CD4-positive, alpha-beta T cell treated with Interleukin-15 for 4 hours (primary cell): Measurements from ENCODE around the gene C11orf21.

Experiments used
- DNase-seq: peaks from one replicate; pipeline ENCODE4 v3.0.0-alpha.2; 2020; ENCODE audit warnings: low spot score

C11orf21 gene

DNA sequence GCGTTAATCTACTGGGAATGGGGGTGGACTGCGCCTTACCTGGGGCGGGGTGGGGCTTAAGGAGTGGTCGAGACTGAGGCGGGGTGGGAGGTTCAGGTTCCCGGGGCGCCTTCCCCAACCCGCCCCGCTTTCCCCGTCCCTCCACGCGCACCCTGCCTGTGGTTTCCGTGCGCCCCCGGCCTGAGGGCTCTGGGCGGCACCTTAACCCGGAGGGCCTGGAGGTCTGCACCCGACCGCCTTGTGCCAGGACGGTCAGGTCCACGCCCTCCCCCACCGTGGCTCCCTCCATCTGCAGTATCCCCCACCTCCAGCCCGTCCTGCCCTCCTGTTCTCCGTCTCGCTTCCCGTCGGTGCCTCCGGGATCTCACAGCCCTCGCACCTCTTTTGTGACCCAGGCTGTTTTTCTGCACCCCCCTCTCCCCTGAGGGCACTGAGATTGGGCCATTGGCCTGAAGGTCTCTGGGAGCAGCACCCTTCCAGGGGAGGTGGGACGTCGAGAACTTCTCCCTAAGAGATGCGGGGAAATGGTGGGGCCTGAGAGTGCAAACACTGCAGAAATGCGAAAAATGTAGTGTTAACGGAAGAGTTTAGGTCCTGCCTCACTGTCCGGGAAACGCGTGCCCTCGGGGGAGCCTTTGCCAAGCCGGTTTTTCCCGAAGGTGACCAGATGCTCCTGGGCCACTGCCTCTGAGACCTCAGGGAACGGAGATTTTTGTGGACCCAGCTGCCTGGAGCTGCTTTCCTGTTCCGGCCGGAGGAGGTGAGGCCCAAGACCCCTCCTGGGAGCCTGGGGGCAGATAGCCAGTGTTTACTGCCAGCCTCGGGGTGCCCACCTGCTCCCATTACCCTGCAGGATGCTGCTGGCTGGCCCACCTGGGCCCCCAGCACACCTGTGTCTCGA, 30.1 kb downstream of the C11orf21 start:
- no peak for DNase-seq

DNA sequence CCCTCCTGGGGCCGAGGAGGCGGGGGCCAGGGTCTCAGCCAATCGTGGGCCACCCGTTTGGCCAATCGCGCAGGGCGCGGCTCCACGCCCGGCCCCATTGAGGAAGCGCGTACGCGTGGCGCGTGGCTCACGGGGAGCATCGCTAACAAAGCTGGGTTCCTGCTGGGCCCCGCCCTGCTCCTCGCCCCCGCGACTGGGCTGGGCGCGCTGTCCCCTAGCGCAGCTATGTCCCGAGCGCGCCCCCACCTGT, 30.7 kb downstream of the C11orf21 start:
- DNase-seq, result peak; percentile 40

DNA sequence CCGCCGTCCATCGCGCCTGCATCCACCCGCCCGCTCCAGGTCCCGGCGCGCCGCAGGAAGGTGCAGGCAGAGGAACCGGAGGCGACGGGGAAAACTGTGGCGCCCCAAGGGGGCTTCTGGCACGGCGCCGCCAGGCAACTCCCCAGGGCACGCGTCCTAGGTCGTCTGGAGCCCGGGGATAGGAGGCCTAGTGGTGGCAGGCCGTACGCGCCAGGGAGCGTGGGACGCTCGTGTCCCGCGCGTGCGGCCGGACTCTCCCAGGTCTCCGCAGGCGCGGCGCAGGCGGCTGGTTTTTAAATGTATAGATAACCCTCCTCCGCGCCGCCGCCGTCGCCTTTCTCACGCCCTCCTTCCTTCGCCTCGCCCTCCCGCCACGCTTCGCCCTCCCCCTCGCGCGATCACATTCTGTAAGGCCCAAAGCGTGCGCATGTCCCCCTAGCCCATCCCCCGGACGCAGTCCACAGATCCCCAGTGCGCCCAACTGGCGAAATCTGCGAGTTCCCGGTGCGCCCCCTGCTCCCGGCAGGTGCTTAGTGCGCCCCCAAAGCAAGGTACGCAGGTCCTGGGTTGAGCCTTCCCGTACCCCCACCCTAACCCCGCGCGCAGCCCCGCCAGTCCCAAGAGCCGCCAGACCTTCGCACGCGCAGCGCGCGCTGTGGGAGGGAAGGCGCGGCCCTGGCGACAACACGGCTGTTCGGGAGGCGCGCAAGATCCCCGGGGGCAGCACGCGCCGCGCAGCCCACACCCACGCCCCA, 31.2 kb downstream of the C11orf21 start, which contains the start of gene ASCL2:
TSS of gene ASCL2 (minus strand) at position 267 of the 755 bp plus-strand sequence. CDS start at position 11, 256 bp downstream.
- no peak for DNase-seq

DNA sequence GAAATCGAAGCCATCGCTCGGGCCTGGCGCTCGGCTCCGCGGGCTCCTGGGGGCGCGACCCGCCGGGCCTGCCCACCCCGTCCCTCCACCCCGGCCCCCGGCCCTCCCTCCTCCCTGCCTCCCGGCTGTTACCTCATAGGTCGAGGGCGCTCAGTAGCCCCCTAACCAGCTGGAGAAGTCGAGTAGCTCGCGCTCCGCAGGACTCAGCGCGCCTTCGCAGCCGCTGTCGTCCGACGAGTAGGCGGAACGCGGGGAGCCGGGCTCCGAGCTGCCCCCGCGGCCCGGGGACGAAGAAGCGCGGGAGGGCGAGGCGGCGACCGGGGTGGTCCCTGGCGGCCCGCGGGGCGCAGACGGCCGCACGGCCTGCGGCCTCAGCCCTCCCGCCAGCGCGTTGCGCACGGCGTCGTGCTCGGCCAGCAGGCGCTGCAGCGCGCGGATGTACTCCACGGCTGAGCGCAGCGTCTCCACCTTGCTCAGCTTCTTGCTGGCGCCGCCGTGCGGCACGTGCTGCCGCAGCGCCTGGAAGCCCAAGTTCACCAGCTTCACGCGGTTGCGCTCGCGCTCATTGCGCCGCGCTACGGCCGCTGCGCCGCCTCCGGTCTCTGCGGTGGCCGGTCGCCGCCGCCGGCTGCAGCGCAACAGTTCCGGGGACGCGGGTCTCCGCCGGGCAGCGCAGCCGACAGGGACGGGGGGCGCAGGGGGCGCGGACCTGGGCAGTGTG, 32.0 kb downstream of the C11orf21 start:
- peak; percentile 31 for DNase-seq

DNA sequence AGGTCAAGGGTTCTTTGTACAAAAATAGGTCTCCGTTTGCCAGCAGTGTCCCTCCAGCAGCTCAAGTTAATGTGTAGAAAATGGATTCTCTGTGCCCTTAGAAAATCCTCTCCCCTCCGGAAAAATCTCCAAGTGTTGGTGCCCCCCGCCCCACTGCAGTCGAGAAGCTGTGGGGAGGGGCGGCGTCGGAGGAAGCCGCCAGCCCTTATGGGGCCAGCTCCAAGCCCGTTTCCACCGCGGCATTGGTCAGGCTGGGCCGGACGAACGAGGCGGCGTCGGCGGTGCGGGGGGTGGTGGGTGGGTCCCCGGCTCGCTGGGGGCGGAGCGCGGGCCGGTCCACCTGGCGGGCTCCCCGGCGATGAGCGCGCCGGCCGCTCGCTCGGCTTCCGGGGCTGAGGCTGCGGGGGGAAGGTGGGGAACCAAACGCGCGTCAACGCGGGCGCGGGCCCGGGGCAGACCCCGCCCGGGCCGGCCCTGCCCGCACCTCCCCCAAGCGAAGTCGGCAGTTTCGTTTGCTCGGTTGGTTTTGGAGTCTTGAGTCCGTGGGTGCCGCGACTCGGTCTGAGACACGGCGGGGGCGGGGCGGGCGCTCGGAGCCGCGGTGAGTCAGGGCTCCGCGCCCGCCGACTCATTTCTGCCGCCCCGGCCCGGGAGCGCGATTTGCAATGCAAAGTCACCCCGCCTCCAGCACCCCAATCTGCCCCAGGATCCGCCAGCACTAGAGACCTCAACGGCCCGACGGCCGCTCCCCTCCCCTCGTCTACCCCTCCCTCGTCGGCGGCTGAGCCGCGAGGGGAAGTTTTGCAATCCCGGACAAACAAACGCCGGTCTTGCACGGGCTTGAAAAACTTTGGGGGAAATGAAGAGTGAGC, 32.8 kb downstream of the C11orf21 start:
- peak; percentile 50 for DNase-seq

DNA sequence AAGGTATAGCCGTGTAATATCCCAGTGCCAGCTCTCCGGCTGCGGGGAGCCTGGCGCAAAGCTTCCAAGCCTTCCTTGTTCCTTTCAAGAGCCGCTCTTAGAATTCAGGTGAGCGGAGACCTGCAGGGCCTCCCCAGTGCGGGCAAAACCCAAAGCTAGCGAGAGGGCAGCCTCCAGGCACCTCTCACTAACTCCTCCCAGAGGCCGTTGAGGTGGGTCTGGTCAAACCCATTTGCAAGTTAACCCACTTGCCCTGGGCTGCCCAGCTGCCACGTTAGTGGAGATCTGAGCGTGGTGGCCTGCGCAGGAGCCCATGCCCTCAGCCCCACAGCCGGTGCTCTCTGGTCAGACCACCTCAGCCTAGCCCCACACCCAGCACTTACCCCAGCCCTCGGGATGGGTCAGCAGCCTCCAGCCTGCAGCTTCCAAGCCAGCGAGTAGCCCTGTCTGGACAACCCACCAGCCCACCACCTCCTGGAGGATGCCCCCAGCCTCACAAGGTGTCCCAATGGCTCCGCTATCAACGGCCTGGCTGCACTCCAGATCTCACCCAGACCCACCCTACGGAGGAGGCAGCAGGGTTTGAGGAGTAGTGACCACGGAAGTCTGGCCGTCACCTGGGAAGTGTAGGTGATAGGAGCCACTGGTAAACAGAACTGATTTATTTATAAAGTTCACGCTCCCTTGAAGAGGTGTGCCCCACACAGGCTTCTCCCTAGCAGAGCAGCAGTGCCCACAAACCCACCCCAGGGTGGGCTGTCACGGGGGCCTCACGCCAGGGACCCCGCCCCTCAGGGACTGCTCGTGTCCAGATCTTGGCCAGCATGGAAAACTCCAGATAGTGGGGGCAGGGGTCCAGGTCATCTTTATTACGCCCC, 33.6 kb downstream of the C11orf21 start:
- no peak for DNase-seq

DNA sequence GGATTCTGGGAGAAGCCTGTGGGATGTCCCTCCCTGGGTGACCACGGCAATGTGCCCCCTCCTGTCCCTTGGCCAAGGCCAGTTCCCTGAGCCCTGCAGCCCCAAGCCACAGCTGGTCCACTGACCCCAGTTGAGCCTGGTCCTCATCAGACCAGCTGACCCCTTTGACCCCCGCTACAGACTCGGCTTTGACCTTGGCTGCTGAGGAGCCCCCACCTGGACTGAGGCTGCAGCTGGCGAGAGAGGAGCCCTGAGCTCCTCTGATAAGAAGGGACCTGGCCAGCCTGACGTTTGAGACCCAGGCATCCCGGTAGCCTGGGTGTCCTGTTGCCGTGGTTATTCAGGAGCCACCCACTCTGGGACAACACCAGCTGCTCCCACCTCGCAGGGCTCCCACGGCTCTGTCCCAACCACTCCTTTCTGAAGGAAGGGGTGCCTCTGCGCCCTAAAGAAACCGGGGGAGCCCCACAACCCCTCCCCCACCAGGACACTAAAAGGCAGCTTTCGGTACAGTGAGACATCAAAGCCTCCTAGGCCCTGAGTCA, 34.3 kb downstream of the C11orf21 start:
- no peak for DNase-seq

DNA sequence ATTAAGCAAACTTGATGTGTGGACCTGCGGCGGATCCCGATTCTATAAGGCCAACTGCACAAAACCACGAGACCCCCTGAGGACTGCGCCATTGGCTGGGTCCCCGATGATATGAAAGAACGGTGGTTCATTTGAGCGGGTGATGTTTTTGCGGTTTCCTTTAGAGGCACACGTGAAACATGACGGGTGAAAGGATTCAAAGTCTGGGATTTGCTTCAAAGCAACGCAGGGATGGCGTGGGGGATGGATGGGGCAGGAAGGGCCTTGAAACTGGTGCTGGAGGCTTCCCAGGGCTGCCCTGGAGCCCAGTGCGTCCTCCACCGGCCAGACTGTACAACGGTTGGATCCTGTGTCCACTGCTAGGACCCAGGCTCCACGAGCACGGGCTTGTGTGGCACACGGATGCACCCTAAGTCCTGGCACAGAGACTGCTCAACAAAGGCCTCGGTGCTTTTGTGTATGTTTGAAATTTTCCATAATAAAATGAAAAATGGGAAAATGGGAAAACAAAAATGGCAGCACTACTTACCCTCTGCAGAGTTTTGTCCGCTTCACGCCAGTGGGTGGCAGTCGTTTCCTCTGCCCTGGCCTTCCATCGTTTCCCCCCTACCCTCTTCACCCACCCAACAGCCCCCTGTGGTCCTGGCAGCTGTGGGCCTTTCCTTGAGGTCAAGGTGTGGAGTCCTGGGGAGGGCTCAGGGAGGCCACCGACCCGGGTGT, 35.0 kb downstream of the C11orf21 start:
- no peak for DNase-seq

DNA sequence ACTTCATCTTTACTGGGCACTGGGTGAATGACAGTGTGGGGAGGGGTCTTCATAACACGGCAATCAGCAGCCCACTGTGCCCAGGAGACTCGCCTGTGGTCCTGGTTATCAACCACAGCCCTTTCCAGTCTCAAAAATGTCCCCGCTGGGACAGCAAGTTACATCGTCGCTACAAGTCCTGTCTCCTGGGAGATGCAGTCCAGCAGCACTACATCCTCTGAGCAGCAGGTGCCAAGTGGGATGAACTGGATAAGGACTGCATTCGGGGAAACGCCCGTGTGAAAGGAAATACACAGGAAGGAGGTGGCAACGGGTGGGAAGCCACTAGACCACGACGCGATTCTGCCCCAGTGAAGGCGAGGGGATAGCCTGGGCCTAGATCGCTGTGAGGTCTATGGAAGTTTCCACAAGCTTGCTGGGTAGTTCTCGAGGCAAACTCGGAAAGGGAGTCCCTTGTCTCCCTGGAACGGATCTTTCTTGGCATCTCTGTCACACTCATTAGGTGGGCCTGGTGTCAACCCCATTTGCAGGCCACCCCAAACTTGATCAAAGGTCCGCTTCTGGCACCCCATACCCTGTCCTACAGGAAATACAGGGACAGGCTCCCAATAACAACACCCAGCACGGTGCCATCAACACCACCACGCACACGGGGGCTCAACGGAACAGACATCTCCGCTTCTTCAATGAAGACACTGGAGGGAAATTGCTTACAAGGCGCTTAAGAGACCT, 35.7 kb downstream of the C11orf21 start:
- DNase-seq, result no peak

DNA sequence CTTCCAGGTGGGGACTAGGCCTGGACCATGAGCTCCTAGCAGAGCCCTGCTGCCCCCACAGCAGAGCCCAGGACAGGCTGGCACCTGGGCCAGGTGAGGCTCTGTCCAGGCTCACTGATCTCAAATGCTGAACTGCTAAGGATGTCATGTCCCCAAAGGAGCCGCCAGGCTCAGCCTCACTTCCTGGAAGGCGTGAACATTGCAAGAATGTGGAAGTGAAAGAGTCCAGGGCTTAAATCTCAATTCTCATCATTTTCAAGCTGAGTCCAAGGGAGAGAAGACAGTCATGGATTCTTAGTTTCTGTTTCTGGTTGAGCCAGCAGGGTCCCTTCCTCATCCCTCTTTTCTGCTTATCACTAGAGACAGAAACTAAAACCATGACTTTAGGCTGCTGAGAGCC, 36.3 kb downstream of the C11orf21 start:
- peak; percentile 11 for DNase-seq

DNA sequence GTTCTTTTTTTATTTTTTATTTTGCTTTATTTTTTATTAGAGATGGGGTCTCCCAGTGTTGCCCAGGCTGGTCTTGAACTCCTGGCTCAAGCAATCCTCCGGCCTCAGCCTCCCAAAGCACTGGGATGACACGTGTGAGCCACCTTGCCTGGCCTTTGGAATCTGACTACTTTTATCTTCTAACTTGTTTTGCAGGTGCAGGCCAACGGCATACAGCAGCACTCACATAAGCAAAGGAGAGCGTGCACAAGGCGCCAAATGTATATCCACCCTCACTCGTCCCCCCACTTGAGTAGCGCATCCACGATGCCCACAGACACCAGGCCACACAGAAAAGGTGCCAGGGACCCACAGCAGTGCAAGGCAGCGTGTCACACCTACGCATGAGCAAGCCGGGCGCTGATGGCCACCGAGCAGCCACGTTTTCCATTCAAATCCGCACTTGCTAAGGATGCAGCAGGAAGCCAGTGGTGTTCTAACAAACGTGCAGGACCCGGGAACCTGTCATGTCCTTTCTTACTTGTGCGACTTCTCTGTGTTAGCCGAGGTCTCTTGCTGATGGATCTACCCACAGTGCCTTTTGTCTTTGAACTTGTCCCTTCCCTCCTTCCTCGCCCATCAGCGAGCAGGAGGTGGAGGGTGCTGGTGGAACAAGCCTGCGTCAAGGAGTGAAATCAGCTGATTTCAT, 37.2 kb downstream of the C11orf21 start:
- no peak for DNase-seq

DNA sequence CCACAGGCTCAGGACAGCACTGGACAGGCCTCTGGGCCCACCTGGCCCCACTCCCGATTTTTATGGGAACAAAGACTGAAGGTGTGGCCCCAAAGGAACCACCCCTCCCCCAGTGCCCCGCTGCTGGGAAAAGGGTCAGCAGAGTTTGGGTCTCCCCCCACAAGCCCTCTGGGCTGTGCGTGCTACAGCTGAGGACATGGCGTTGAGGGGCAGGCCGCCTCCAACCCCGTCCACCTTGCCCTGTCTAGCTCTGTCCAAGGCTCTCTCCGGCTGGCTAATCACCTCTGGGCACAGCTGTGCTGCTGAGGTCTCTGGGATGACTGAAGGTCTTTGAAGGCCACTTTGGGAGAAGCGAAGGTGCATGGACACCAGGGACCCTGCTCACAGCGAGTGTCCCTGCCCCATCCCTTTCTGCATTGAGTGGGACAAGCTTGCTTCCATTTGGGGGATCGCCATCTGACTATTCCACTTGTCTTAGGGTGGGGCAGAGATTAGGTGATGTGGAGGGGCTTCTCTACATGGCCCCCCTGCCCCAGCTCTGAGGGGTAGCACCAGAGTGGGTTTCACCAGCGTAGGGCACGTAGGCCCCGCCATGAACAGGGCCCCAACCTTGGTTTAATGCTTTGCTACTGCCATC, 37.9 kb downstream of the C11orf21 start:
- DNase-seq, result no peak

DNA sequence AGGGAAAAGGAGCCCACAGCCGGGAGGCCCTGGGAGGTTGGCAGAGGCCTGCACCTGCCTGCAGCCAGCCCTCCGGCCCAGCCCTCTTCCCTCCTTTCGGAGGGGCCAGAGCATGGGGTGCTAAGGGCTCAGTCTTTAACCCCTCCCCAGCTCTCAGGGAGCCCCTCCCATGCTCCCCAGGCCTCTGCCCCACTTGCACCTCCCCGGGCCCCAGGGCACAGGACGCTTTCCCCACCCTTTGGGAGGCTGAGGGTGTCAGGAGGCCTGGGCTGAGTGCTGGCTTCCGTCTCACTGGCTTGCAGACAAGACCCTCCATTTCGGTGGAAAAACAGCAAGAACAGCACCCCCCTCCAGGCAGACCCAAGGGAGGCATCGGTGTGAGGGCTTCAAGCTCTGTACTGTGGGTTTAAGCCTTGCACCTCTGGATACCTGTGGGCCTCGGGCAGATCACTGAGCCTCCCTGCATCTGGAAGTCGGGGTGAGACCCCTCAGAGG, 38.6 kb downstream of the C11orf21 start:
- no peak for DNase-seq

DNA sequence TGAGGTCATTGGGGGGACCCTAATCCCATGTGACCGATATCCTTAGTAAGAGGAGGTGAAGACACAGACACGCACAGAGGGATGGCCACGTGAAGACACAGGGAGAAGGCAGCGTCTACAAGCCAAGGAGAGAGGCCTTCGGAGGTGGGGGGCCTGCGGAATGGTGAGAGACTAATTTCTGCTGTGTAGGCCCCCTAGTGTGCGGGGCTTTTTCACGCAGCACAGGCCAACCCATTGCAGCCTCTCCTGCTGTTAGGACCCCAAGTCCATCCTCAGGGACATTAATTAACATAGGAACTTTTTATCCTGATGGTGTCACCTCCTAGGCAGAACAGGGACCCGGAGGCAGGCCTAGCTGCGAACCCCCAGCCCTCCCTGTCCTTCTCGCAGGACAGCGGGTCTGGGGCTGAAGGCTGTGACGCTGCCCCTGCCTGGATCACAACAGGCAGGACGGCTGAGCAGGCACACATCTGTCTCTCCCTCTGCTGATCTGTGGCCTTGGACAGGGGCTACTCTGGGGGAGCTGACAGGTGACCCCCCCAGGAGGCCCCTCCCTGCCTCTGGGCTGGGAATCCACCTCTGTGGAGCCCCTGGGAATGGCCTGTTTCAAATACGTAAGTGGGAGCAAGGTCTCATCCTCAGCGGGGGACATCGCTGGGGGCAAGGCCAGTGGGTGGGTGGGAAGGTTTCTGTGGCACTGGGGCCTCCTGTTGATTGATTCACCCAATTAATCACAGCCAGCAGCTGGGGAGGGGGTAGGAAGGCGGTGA, 39.2 kb downstream of the C11orf21 start:
- no peak for DNase-seq

DNA sequence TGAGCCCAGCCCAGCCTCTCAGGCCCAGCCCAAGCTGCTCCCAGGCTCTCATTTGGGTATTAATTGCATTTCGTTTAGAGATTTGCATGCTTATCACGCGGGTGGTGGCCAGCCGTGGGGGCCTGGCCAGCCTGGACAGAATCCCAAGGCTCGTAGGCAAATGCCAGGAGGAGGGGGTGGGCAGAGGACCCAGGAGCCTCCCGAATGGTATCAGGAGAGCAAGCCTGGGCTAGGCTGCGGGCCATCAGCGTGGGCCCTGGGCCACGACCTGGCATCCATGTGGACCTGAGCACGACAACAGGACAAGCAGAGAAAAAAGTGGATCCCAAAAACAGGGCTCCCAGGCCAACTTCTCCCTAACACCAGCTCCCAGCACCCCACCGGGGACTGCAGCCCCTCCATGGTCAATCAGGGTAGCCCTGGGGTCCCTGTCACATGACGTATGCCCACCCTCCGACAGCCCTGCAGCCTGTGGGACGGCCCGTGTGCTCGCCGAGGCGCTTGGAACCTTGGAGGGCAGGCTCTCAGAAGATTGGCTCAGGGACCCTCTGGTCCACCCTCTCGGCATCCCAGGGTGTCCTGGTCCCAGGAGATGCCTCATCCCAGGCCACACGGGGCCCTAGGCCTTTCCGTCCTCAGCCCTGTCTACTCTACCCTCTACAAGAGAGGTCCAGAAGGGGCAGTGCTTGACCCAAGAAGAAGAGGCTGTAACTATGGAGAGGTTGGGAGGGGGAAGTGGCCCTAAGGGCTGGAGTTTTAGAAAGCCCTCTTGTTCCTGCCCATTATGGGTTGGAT, 40.1 kb downstream of the C11orf21 start:
- no peak for DNase-seq
